GM21367 (cell line): Measurements from ENCODE around the gene GFRA1.

Experiments used
- ATAC-seq: cut with Tn5 transposase; IDR thresholded peaks from one replicate; pipeline ENCODE4 v1.9.1; 2021; ENCODE audit not compliant: unreplicated experiment

Gene GFRA1

GRCh38 chr10:116245156-116245555, 27.9 kb downstream of the GFRA1 start:
- ATAC-seq, result no peak

- no peak for ATAC-seq
Observed at GRCh38 chr10:116241642-116242410, 31.2 kb downstream of the GFRA1 start.

- ATAC-seq, result no peak
Observed at GRCh38 chr10:116241085-116241484, 31.9 kb downstream of the GFRA1 start.

- no peak for ATAC-seq
Observed at GRCh38 chr10:116240157-116240950, 32.7 kb downstream of the GFRA1 start.

- ATAC-seq, result no peak
Observed at GRCh38 chr10:116239229-116239628, 33.8 kb downstream of the GFRA1 start.

GRCh38 chr10:116237970-116238369, 35.0 kb downstream of the GFRA1 start:
- ATAC-seq, result no peak

- ATAC-seq, result no peak
Observed at GRCh38 chr10:116237260-116237659, 35.7 kb downstream of the GFRA1 start.

GRCh38 chr10:116233230-116233629, 39.8 kb downstream of the GFRA1 start:
- ATAC-seq, result no peak

- ATAC-seq, result no peak
Observed at GRCh38 chr10:116232613-116233012, 40.4 kb downstream of the GFRA1 start.

GRCh38 chr10:116226766-116227165, 46.2 kb downstream of the GFRA1 start:
- ATAC-seq, result no peak

- no peak for ATAC-seq
Observed at GRCh38 chr10:116226053-116226452, 47.0 kb downstream of the GFRA1 start.

- ATAC-seq, result no peak
Observed at GRCh38 chr10:116223289-116223688, 49.7 kb downstream of the GFRA1 start.

- ATAC-seq, result no peak
Observed at GRCh38 chr10:116221053-116221452, 52.0 kb downstream of the GFRA1 start.

- no peak for ATAC-seq
Observed at GRCh38 chr10:116216676-116217075, 56.3 kb downstream of the GFRA1 start.

GRCh38 chr10:116215651-116216050, 57.4 kb downstream of the GFRA1 start:
- no peak for ATAC-seq

- no peak for ATAC-seq
Observed at GRCh38 chr10:116211682-116212081, 61.3 kb downstream of the GFRA1 start.

GRCh38 chr10:116210588-116211346, 62.2 kb downstream of the GFRA1 start:
- ATAC-seq, result no peak

- ATAC-seq, result no peak
Observed at GRCh38 chr10:116209781-116210180, 63.2 kb downstream of the GFRA1 start.

- no peak for ATAC-seq
Observed at GRCh38 chr10:116208956-116209567, 63.9 kb downstream of the GFRA1 start.

GRCh38 chr10:116207690-116208089, 65.3 kb downstream of the GFRA1 start:
- ATAC-seq, result no peak

GRCh38 chr10:116203661-116204060, 69.3 kb downstream of the GFRA1 start:
- ATAC-seq, result no peak
